ENCODE data around the gene ATP8B3.

ATP8B3 gene

DNA sequence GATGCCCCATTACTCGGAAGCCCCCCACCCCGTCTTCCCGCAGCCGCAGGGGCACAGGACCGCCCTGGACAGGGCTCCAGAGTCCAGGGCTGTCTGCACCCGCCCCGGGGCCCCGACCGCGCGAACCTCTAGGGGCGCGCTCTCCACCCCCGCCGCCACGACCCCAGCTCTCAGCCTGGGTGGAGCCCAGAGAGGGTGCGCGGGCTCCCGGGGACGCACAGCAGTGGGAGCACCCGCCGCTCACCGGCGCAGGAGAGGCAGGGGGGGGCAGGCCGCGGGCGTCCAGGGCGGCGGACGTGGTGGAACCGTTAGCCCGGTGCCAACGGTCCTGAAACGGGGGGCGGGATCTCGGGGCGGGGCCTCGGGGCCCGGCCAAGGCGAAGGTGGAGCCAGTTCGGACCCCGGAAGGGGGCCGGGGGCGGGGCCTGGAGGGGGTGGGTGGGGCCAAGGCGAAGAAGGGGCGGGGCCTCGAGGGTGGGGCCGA, at the start of gene ATP8B3:
Gene ATP8B3, minus strand, starts transcription at position 335 of the 484 bp plus-strand sequence. CDS start 540 bp downstream, outside the sequence.
- DNase-seq, result no peak

DNA sequence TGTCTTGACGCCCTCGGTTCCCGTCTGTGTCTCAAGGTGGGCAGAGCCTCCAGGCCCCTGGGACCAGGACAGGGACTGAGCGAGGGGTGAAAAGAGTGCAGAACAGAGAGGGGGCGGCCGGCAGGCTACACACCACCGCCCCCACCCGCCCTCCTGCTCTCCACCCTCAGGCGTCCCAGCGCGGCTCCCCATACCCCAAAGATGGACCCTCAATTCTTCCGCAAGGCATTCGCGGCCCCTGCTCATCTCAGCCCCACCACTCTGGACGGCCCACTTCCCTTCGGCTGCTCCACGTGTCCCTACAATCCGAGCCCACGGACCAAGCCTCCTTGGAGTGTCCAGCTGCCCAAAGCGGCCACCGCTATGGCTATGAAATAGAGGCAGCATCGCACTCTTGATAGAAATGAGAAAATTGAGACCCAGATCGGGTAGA, 49.5 kb upstream of the ATP8B3 start:
- DNase-seq, result no peak

DNA sequence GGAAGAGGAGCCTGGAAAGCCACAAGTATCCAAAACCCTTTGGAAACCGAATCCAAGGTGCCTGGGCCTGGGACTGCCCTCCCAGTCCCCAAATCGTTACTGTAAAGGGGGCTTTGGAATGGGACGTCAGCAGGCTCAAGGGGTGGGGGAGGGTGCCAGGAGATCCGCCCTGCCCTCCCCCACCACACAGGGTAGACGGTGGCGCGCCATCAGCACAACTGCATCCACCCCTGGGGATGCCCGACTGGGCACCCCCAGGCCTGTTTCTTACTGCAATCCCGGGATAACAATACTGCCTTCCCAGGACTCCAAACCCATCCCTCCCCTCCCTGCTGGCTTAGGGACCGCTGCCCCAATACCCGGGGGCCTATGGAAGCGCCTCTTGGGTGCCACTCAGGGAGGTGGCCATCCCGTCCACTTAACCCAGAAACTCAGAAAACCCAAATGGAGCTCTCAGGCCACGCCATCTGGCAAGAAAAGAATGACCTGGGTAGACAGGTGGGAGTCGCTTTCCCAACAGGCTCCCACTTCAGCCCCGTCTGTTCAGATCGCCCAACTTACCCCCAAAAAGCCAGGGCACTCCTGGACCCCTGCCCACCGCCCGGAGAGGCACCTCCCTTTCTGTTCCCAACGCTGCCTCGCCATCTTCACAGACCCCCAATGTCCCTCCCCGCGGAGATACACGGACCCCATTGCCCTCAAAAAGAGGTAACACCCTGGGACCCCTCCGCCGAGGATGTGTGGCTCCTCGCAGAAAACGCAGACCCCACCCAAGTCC, 48.9 kb upstream of the ATP8B3 start:
- no peak for DNase-seq

- DNase-seq, result peak; percentile 79
Measured at GRCh38 chr19:1860042-1860775, 48.1 kb upstream of the ATP8B3 start.

GRCh38 chr19:1859331-1859781, 47.3 kb upstream of the ATP8B3 start:
- no peak for DNase-seq

DNA sequence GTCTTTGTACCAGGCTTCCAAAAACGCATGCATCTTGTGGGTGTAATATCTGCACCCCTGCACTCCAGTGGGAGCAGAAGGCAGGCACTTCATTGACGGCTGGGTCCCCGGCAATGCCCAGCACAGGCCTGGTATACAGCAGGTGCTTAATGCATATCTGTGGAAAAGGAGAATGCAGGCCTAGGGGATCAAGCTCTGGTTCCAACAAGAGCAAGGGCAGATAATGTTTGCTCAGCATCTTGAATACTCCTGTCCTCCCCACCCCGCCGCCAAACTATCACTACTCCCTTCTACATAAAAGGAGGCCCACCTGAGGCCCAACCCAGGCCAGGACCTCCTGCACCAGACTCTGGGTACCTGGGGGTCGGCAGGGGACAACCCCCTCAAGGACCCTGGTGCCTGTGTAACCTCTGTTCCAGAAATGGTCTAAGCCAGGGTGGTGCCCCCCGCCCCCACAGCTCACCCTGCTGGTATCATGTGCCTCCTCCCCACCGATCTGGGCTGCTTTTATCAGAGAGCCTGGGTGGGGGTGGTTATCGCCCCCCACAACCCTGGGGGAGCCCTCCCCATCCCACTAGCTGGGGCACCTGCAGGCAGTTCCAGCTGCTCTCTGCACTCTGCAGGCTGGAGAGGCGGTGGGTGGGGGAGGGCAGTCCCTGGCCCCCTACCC, 46.5 kb upstream of the ATP8B3 start:
- DNase-seq, result no peak

DNA sequence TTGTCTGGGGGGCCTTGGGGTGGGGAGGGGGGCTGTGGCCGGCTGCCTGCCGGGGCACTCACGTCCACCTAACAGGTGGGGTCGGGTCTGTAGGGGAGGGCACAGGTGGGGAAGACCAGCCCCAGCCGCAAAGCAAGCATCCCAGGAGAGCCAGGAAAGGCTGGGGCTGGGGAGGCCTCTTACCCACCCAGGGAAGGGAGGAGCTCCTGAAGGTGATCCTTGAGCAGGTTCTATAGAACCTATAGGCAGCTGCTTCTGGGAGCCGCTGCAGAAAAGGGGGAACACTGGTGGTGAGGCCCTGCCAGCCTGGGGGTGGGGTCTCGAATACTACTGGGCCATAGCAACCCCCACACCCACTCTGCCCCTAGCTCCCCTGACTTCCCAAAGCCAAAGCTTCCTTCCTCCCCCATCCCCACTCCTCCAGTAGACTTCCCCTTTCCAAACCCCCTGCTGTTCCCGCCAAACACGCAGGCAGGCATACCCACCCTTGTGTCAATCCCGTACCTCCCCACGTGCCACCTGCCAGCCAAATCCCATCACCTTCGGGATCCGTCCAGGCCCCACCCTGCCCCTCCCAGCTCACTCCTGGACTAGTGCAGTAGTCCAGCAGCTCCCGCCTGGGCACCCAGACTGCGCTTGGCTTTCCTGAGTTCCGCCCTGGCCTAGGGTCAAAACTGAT, 45.7 kb upstream of the ATP8B3 start:
- no peak for DNase-seq

GRCh38 chr19:1856698-1857603, 44.9 kb upstream of the ATP8B3 start:
- DNase-seq, result peak; percentile 80

DNA sequence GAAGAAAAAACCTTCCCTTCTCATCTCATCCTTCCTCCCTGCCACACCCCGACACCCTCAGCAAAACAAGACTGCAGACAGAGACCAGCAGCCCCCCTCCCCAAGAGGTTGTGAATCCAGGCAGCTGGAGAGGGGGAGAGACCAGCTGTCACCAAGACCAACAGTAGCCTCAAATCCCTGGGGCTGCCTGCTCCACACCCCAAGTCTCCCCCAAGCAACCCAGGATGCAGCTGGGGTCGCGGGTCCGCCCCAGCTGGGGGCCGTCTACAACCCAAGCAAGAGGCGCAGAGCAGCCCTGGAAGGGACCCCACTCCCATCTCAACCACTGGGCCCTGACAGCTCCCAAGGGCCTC, 44.2 kb upstream of the ATP8B3 start:
- no peak for DNase-seq

- DNase-seq, result no peak
Measured at GRCh38 chr19:1855828-1856255, 43.8 kb upstream of the ATP8B3 start.

GRCh38 chr19:1855040-1855827, 43.2 kb upstream of the ATP8B3 start:
- DNase-seq, result peak; percentile 91

DNA sequence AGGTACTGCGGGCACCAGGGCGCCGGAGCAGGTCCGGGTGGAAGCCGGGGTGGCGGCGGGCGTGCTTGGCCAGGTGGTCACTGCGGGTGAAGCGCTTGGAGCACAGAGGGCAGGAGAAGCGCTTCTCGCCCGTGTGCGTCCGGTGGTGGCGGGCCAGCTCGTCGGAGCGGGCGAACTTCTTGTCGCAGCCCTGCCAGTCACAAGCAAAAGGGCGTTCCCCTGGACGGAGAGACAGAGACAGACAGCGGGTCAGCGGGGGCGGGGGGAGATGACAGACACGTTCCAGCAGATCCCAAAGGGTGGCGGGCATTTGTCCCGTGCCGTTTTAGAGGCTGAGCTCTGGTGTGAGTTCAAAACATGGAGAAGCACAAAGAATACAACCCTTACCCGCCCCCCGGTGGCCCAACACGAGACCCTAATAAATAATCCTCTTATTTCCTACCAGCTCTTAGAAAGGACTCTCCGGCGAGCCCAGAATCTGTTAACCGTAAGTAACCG, 42.5 kb upstream of the ATP8B3 start:
- no peak for DNase-seq

- no peak for DNase-seq
Measured at GRCh38 chr19:1854039-1854541, 42.0 kb upstream of the ATP8B3 start.

GRCh38 chr19:1853295-1854038, 41.4 kb upstream of the ATP8B3 start:
- peak; percentile 84 for DNase-seq

DNA sequence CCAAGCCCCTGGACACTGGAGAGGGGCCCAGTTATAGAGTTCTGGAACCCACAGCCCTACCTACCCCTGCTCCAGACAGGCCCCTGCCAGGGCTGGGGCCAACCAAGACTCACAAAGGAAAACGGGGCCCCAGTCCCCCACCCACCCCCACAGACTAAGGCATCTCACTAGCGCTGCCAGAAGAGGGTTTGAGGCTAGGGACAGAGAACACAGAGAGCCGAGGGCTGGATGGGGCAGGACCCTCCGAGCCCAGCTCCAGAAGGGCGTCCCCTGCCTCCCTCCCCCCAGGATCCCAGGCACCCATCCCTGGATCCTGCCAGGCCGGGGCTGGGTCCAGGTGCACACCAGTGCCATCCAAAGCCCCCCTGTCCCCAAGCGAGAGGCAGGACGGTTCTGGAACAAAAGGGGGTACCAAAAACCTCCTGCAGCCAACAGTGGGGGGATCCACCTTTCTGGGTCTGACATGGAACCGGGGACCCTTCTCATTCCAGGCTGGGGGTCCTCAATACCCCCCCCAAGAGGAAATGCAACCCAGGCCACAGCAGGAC, 40.6 kb upstream of the ATP8B3 start:
- DNase-seq, result no peak

GRCh38 chr19:1851654-1852580, 39.8 kb upstream of the ATP8B3 start:
- DNase-seq, result peak; percentile 82

- no peak for DNase-seq
Measured at GRCh38 chr19:1850809-1851653, 39.0 kb upstream of the ATP8B3 start.

All from CD4-positive, alpha-beta T cell treated with Interleukin-15 for 1 hour (primary cell).